A204.1 (cell line): Measurements from ENCODE around the gene BORCS5.

Source experiments
- FAIRE-seq: peaks from 2 replicates; lab custom pipeline; 2012; peaks lifted over from hg19 to GRCh38; lab: Jason Lieb, UNC

The BORCS5 gene

GRCh38 chr12:12436831-12437345, 80.0 kb downstream of the BORCS5 start:
- FAIRE-seq: no peak

DNA sequence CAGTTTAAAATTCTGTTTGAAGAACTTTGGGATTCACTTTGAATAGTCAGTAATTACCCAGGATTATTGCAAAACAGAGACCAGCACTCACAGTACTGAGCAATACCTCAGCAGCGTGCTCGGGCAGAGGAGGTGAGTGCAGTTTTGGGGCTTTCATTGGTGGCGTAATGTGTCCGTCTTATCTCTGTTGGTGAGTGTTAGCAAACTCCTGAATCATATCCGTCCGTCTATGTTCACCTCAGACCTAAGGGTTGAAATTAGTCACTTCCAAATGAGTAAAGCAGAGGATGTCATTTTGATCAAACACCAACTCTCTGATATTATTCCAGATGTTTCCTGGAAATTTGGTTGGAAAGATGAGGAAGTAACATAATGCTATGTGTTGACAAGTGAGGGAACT, 82.8 kb downstream of the BORCS5 start:
- FAIRE-seq: no peak

- no peak for FAIRE-seq
Observed at GRCh38 chr12:12440784-12441428, 84.0 kb downstream of the BORCS5 start.

GRCh38 chr12:12441429-12441807, 84.5 kb downstream of the BORCS5 start:
- FAIRE-seq: no peak

- no peak for FAIRE-seq
Observed at GRCh38 chr12:12441843-12442461, 85.1 kb downstream of the BORCS5 start.

GRCh38 chr12:12442548-12443071, 85.7 kb downstream of the BORCS5 start:
- no peak for FAIRE-seq

GRCh38 chr12:12443431-12443878, 86.6 kb downstream of the BORCS5 start:
- no peak for FAIRE-seq

DNA sequence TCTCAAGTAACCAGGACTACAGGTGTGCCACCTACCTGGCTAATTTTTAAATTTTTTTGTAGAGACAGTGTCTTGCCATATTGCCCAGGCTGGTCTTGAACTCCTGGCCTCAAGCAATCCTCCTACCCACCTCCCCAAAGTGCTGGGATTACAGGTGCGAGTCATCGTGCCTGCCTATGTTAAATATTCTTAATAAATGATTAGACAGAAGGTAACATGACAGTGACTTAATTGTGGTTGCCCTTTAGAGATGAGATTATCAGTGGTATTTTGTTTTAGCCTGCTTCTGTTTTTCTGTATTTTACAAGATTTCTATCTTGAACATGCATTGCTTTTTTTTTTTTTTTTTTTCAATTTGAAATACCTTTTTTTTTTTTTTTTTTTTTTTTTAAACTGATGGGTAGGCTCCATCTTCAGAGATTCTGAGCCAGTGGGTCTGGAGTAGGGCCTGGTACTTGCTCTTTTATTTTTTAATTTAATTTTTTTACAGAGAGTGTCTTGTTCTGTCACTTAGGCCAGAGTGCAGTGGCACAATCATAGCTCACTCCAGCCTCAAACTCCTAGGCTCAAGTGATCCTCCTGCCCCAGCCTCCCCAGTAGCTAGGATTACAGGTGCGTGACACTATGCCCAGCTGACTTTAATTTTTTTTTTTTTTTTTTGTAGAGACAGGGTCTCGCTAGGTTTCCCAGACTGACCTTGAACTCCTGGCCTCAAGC, 88.4 kb downstream of the BORCS5 start:
- no peak for FAIRE-seq

- no peak for FAIRE-seq
Observed at GRCh38 chr12:12445882-12446181, 89.0 kb downstream of the BORCS5 start.

DNA sequence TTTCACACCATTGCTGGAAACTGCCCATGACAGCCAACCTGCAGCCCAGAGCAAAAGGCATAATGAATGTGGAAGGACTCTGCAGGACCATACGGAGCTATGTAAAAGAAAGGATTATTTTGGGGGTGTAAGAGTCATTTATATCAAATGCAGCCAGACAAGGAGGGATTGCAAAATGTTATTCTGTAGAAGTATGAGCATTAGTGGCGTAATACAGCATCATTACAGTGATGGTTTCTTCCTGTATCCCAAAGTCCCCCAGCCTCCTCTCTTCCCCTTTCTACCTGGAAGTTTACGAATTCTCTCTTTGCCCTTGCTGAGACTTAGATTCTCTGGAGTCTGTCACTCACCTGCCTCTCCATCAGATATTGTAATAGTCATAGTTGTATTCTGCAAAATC, 89.9 kb downstream of the BORCS5 start:
- no peak for FAIRE-seq

DNA sequence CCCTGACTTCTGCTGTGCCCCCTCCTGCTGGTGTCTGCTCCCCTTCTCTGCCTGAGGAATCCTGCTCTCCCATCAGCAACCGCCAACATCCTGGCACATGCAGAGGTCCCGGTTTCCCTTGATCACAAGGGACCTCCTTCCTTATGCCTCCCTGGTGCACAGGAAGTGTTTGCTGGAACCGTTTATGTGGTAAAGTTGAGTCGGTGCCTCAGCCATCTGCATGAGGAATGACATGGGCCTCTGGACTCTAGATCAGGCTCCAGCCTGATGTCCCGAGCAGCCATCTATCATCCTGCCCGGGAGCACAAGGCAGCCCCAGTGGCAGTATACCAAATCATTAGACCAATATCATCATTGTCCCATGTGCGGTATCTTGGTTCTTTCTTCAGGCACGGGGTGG, 90.4 kb downstream of the BORCS5 start:
- FAIRE-seq: no peak

DNA sequence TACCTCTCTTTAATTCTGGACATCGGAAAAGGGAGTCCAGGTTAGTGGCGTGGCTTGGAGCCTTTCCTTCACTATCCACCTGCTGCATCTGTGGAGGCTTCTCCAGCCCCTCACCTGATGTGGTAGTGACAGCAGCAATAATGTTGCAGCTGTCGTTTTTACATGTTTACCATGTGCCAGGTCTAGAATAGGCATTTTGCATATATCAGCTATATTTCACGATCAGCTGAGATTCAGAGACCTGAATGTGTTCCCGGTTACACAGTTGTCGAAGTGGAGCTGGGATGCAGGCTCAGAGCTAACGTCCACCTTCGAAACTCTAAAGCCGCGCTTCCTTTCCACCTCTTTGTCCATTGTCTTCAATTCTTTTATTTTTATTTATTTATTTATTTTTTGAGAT, 91.0 kb downstream of the BORCS5 start:
- no peak for FAIRE-seq

DNA sequence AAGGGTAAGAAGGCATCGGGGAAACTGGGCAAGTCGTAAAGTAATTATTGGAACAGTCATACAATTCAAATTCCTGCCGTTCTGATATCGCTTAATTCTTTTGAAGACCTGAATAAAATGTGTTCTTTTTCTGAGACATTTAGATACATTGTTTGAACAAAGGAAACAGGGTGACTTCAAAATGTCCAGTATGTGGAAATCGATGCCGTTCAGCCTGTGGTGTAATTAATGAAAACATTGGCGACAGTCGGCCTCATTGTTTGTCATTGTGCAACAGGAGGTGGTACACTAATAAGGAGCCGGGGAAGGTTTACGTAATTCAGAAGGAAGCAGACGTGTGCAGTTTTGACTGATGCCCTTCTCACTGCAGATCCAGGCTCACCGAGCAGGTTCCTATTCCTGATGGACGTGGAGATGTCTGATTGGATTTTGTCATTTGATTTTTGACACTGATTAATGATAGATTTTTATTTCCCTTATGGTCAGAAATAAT, 92.7 kb downstream of the BORCS5 start:
- FAIRE-seq: no peak

DNA sequence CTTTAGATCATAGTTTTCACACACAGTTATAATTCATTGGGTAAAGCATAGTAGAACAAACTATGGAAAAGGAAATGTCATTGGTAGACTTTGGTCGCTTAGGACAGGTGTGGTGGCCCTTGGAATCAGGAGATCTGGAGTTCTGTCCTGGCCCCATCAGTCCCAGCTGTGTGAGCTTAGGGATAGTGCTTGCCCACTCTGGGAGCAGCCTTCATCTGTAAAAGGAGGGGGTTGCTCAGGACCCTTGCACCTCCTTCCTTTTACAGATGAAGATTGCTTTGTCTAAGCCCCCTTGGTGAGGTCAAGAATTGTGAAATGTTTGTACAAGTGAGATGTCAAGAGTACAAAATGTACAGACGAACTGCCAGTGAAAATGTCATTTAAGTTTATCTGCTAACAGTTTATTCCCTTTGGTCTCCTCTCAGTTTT, 93.2 kb downstream of the BORCS5 start:
- FAIRE-seq: no peak

- no peak for FAIRE-seq
Observed at GRCh38 chr12:12451098-12451497, 94.2 kb downstream of the BORCS5 start.

DNA sequence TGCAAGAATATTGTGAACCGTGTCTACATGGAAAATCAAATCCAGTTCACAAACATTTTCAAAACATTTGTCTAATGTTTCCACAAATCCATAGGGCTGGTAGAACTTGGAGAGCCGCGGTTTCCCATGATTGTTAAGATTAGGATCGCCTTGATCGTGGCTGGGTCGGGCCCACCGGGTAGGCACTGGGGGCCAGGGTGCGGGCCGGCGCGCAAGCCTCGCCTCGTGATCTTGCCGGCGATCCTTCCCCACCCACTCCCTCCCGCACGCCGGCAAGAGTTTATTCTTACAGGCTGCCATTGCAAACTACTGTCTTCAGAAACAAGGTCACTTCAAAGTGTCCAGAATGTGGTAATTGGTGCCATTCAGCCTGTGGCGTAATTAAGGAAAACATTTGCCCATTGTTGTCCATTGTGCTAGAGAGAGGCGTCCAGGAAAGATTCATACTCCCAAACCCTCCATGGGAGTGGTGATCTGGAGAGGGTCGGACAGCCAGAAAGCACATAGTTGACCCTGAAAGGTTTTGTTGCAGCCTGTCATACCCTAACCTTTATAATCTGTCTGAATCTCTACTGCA, 95.5 kb downstream of the BORCS5 start:
- FAIRE-seq: no peak

- FAIRE-seq: no peak
Observed at GRCh38 chr12:12453635-12454034, 96.8 kb downstream of the BORCS5 start.

GRCh38 chr12:12454315-12454714, 97.4 kb downstream of the BORCS5 start:
- FAIRE-seq: no peak

- FAIRE-seq: no peak
Observed at GRCh38 chr12:12456637-12457036, 99.8 kb downstream of the BORCS5 start.

GRCh38 chr12:12460935-12461922, 104.4 kb downstream of the BORCS5 start:
- FAIRE-seq: no peak

DNA sequence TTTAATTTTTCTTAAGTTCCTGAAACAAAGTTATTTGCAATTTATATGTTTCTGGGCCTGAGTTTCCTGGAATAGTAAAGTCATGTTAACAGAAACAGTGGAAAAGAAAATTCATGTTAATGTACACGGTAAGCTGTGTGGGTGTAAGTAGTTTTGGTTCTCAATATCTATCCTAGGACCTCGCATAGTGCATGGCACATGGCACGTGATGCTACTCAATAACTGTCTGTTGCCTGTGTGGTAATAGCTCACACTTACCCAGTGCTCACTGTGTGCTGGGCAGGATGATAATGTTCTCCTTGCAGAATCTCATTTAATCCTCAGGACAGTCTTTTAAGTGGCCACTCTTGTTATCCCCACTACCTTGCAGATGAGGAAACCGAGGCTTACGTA, 105.0 kb downstream of the BORCS5 start:
- FAIRE-seq: no peak

DNA sequence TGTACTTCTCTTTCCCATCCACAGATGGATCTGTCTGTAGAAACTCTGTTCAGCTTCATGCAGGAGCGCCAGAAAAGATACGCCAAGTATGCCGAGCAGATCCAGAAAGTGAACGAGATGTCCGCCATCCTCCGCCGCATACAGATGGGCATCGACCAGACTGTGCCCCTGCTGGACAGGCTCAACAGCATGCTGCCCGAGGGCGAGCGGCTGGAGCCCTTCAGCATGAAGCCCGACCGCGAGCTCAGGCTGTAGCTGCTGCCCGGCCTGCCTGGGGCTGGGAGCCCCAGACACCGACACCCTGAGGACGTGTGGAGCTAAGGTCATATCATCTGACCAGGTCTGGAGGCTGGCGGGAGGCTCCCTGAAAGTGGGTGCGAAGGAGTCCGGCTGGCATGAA, 108.6 kb downstream of the BORCS5 start:
- FAIRE-seq: no peak
